Pancreas (tissue), 10 donors: ENCODE results near the gene ZC3H15. TPM values are rescaled to one million over a fixed set of nuclear protein-coding genes. Genes with fewer than 3 reads are reported as not detected.
"Not testable (repeated sequence)": the region's sequence is repeated elsewhere in the genome, so short reads cannot be mapped to it uniquely, and the experiment has no call there.

ENCODE experiments used
- ATAC-seq, 4 donors: fragments of 200-7000 bp; cut with Tn5 transposase; one replicate each; pipeline versions ENCODE4 v1.8.0 to v1.9.1; 2020; ENCODE audit warnings: mild to moderate bottlenecking in 4 of 4, moderate library complexity in 4 of 4
- DNase-seq, 6 donors: peaks; one replicate each; pipeline ENCODE4 v3.0.0-alpha.2; 2020
- FAIRE-seq: peaks from 2 replicates; lab custom pipeline; 2012; peaks lifted over from hg19 to GRCh38; lab: Jason Lieb, UNC
- H3K27ac ChIP-seq, 4 donors: fragments of 200-600 bp; sonication (generic); 1 replicate in 3 of 4; 2 replicates in 1 of 4; pipeline versions ENCODE4 v1.5.0 to v1.8.0; 2020
- H3K27me3 ChIP-seq, 4 donors: fragments of 200-600 bp; one replicate each; pipeline ENCODE4 v1.8.0; 2021
- H3K36me3 ChIP-seq, 3 donors: fragments of 200-600 bp; sonication (generic) in 1 of 3; one replicate each; pipeline versions ENCODE4 v1.5.0 to v1.8.0; 2020 to 2021
- H3K4me1 ChIP-seq, 3 donors: fragments of 200-600 bp; one replicate each; pipeline ENCODE4 v1.8.0; 2021
- H3K4me3 ChIP-seq, 4 donors: fragments of 200-600 bp; sonication (generic) in 2 of 4; one replicate each; pipeline versions ENCODE4 v1.5.0 to v1.8.0; 2020 to 2021
- H3K9me3 ChIP-seq, 4 donors: fragments of 200-600 bp; one replicate each; pipeline ENCODE4 v1.8.0; 2021
- WGBS, 2 donors: extraction: QIAGEN DNeasy Blood & Tissue Kit; methylation state at CpG; one replicate each; pipeline ENCODE4 v1.1.7; 2013; 5-methylcytosine and 5-hydroxymethylcytosine counted together
- intact Hi-C, 3 donors: fragments of 100-400 bp; cut with DNase I; formaldehyde crosslinking; loops; one replicate each; pipeline versions ENCODE4 v1.11.1 to v1.14.2; 2022
- polyA plus RNA-seq, 2 donors: library from polyadenylated mRNA; stranded (reverse); fragments of 200-250 nt; gene quantifications; one replicate each; pipeline ENCODE4 v1.2.3, GENCODE V29; 2013
- total RNA-seq, 6 donors: library from RNA; stranded (reverse); fragmentation: NEBNext Ultra II Directional in 4 of 6; extraction: Animal tissue kit (Norgen Biotek cat#: 25700) in 4 of 6; gene quantifications; one replicate each; pipeline versions ENCODE4 v1.2.1 to v1.2.4, GENCODE V29; 2021 to 2023
- TF ChIP-seq, protein P1 (sequence below), 4 donors: fragments of 200-600 bp; sonication (generic) in 3 of 4; IDR thresholded peaks; one replicate each; pipeline versions ENCODE4 v1.5.0 to v1.8.0; 2021; ENCODE audit warnings: antibody characterized with exemption in 4 of 4
- donor health status: healthy with polysubstance abuse.
- donor health status: DM: no; HTN: no; CAD: no; lungs with moderate emphysema.
- donor health status: DM: no; HTN: no; CAD: no.
- donor health status: control.
- donor health status: control.
- donor health status: Bipolar disorder and iron deficiency.
- donor health status: DM: yes; HTN: yes; CAD: no.
- donor health status: DM: no; HTN: no; CAD: no.
- donor health status: DM: no; HTN: no; CAD: no.
- donor health status: DM: yes; HTN: yes; CAD: no.

Gene ZC3H15
- total and polyA plus RNA-seq, 8 donors = 23.4 to 33.2 (median 30.8) TPM

DNA sequence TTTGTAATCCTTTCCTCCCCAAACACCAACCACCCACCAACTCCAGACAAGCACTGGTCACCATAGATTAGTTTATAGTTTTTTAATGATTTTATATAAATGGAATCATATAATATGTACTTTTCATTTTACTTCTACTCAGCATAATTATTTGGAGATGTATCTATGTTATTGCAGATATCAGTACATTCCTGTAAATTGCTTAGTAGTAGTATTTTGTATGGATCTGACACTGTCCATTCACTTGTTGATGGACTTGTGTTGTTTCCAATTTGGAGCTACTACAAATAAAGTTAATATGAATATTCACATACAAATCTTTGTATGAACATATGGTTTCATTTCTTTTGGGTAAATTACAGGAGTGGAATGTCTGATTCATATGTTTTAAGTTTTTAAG is 31.0 kb downstream of the ZC3H15 start:
- ATAC-seq = no peak
- H3K27ac ChIP-seq = no peak overlapping the region
- no peak overlapping the region for H3K4me3 ChIP-seq
- intact Hi-C loops = no loop called here
- no peaks in the 10 kb centered on the region for H3K27me3 ChIP-seq
- peaks cover 10 to 15% (median 11%) of the 10 kb centered on the region in 3 donors for H3K4me1 ChIP-seq
- H3K36me3 ChIP-seq = peaks cover 0 to 5% (median 2%) of the 10 kb centered on the region in 3 donors
- no peak for DNase-seq
- FAIRE-seq = no peak
- no peaks in the 10 kb centered on the region for H3K9me3 ChIP-seq
- TF ChIP-seq, protein P1, sequence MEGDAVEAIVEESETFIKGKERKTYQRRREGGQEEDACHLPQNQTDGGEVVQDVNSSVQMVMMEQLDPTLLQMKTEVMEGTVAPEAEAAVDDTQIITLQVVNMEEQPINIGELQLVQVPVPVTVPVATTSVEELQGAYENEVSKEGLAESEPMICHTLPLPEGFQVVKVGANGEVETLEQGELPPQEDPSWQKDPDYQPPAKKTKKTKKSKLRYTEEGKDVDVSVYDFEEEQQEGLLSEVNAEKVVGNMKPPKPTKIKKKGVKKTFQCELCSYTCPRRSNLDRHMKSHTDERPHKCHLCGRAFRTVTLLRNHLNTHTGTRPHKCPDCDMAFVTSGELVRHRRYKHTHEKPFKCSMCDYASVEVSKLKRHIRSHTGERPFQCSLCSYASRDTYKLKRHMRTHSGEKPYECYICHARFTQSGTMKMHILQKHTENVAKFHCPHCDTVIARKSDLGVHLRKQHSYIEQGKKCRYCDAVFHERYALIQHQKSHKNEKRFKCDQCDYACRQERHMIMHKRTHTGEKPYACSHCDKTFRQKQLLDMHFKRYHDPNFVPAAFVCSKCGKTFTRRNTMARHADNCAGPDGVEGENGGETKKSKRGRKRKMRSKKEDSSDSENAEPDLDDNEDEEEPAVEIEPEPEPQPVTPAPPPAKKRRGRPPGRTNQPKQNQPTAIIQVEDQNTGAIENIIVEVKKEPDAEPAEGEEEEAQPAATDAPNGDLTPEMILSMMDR (IDR thresholded peaks at IDR 0.05) = no peak

DNA sequence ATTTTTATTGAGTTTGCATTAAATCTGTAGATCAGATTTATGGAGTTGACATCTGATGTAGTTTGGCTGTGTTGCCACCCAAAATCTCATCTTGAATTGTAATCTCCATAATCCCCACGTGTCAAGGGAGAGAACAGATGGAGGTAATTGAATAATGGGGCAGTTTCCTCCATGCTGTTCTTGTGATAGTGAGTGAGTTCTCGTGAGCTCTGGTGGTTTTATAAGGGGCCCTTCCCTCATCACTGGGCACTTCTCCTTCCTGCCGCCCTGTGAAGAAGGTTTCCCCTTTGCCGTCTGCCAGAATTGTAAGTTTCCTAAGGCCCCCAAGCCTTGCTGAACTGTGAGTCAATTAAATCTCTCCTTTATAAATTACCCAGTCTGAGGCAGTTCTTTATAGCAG is 32.2 kb downstream of the ZC3H15 start:
- no peak for FAIRE-seq
- peaks cover 0 to 5% (median 2%) of the 10 kb centered on the region in 3 donors for H3K36me3 ChIP-seq
- no peaks in the 10 kb centered on the region for H3K9me3 ChIP-seq
- ATAC-seq = no peak
- H3K4me1 ChIP-seq = peaks cover 10 to 14% (median 11%) of the 10 kb centered on the region in 3 donors
- 87 to 88% methylated on average over 4 of the region's 4 CpGs for WGBS, 2 donors
- H3K27ac ChIP-seq = no peak overlapping the region
- no peaks in the 10 kb centered on the region for H3K27me3 ChIP-seq
- no peak for DNase-seq
- no peak overlapping the region for H3K4me3 ChIP-seq
- intact Hi-C loops = no loop called here
- TF ChIP-seq, protein P1 (IDR thresholded peaks at IDR 0.05) = no peak

DNA sequence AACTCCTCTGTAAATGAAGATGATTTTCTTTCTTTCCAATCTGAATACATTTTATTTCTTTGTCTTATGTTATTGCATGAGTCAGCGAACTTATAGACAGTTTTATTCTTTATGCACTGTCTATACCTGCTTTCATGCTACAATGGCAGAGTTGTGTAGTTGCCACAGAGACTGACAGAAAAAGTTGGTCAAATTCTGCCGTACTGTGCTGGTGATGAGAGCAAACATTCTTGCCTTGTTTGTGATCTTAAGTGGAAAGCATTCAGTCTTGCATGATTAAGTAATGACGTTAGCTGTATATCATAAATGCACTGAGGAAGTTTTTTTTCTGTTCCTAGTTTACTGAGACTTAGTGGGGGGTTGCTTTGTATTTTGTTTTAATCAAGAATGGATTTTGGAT is 32.9 kb downstream of the ZC3H15 start:
- no peak for FAIRE-seq
- Histone ChIP-seq H3K9me3 (no peaks in the 10 kb centered on the region), H3K36me3 (peaks cover 0 to 5% (median 2%) of the 10 kb centered on the region in 3 donors), H3K27ac (no peak overlapping the region), H3K4me1 (peaks cover 8 to 11% (median 10%) of the 10 kb centered on the region in 3 donors), H3K4me3 (no peak overlapping the region), H3K27me3 (no peaks in the 10 kb centered on the region)
- no peak for ATAC-seq
- TF ChIP-seq, protein P1 (IDR thresholded peaks at IDR 0.05) = no peak
- 70 to 85% methylated on average over 3 of the region's 3 CpGs for WGBS, 2 donors
- intact Hi-C loops = no loop called here
- DNase-seq = no peak

DNA sequence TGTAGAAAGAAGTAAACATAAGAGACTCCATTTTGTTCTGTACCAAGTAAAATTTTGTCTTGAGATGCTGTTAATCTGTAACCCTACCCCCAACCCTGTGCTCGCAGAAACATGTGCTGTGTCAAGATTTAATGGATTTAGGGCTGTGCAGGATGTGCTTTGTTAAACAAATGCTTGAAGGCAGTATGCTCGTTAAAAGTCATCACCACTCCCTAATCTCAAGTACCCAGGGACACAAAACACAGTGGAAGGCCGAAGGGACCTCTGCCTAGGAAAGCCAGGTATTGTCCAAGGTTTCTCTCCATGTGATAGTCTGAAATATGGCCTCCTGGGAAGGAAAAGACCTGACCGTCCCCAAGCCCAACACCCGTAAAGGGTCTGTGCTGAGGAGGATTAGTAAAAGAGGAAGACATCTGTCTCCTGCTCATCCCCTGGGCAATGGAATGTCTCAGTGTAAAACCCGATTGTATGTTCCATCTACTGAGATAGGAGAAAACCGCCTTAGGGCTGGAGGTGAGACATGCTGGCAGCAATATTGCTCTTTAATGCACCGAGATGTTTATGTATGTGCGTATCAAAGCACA is 35.6 kb downstream of the ZC3H15 start:
- WGBS, 2 donors = 85 to 89% methylated on average over 9 of the region's 9 CpGs
- H3K4me3 ChIP-seq, H3K27me3 ChIP-seq, H3K27ac ChIP-seq, H3K36me3 ChIP-seq, H3K9me3 ChIP-seq, intact Hi-C loops, H3K4me1 ChIP-seq, DNase-seq, ATAC-seq, FAIRE-seq: not testable (repeated sequence)

DNA sequence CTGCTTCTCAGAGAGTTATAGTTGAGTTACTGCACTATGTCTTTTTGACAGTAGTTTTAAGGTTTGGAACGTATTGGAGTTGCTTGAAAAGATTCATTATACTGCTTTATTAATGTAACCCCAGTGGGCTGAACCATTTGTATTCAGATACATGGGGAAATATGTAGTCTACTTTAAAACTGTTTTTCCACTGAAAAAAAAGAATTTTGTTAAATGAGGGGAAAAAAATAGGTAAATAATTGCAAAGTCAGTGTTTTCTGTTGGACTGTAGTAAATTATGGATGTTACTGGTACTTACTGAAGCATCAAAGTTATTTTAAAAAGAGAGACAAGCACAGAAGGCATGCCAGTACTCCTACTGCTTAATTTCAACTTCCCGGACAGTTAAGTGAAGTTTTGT is 36.4 kb downstream of the ZC3H15 start:
- 87 to 88% methylated on average over 2 of the region's 2 CpGs for WGBS, 2 donors
- DNase-seq = no peak

More for the DNA sequence above, 36.4 kb downstream of the ZC3H15 start:
- intact Hi-C loops = no loop called here
- no peaks in the 10 kb centered on the region for H3K4me1 ChIP-seq
- no peak overlapping the region for H3K4me3 ChIP-seq
- TF ChIP-seq, protein P1 (IDR thresholded peaks at IDR 0.05) = no peak
- FAIRE-seq (no peak), ATAC-seq (no peak)
- H3K27ac ChIP-seq = no peak overlapping the region
- H3K27me3 ChIP-seq = no peaks in the 10 kb centered on the region
- peaks cover 0 to 5% (median 2%) of the 10 kb centered on the region in 3 donors for H3K36me3 ChIP-seq
- no peaks in the 10 kb centered on the region for H3K9me3 ChIP-seq
